B cell (primary cell): Measurements from ENCODE around the gene HSPB8. TPM values are rescaled to one million over a fixed set of nuclear protein-coding genes. Genes with fewer than 3 reads are reported as not detected.

Experiments
- ATAC-seq: fragments of 200-7000 bp; cut with Tn5 transposase; one replicate; pipeline ENCODE4 v1.10.0; 2021; ENCODE audit warnings: low read depth, mild to moderate bottlenecking, moderate number of reproducible peaks, moderate library complexity
- CTCF ChIA-PET: fragments of 350-600 bp; sonication (Branson Sonifier 250); formaldehyde crosslinking; loops from one replicate; lab custom pipeline; 2021; ENCODE audit warnings: antibody characterized with exemption, inconsistent platforms; lab: Charles Lee
- POLR2A ChIA-PET: fragments of 350-600 bp; sonication (Branson Sonifier 250); formaldehyde crosslinking; loops from one replicate; lab custom pipeline; 2021; ENCODE audit warnings: antibody characterized with exemption; lab: Charles Lee
- DNase-seq: peaks from one replicate; pipeline ENCODE4 v3.0.0; 2013
- H2AFZ ChIP-seq: 2 replicates; pipeline ENCODE4 v1.6.1; 2012; ENCODE audit warnings: mild to moderate bottlenecking, low read depth, low read length; ENCODE audit not compliant: insufficient read depth, poor library complexity, severe bottlenecking
- H3K27ac ChIP-seq, 2 donors: 1 replicate in 1 of 2; 2 replicates in 1 of 2; pipeline ENCODE4 v1.5.1; 2012 to 2013; ENCODE audit warnings: low read length in 2 of 2, mild to moderate bottlenecking in 2 of 2, moderate library complexity in 1 of 2
- H3K27me3 ChIP-seq, 4 experiments: fragments of 200-600 bp in 1 of 4; sonication (generic) in 1 of 4; replicated peaks in 1 of 4; 1 replicate in 2 of 4; 2 replicates in 2 of 4; pipeline versions ENCODE4 v1.6.1 to v1.7.0; 2013 to 2016; ENCODE audit warnings: low read length in 3 of 4, mild to moderate bottlenecking in 2 of 4, mixed read lengths in 1 of 4, moderate library complexity in 1 of 4; ENCODE audit not compliant: insufficient read depth in 4 of 4, control insufficient read depth in 3 of 4; ENCODE audit errors: control extremely low read depth in 1 of 4
- H3K36me3 ChIP-seq, 2 experiments: replicated peaks in 1 of 2; 1 replicate in 1 of 2; 2 replicates in 1 of 2; pipeline versions ENCODE4 v1.6.1 to v1.7.1; 2013; ENCODE audit warnings: low read length in 1 of 2; ENCODE audit not compliant: insufficient read depth in 2 of 2, control insufficient read depth in 1 of 2; ENCODE audit errors: control extremely low read depth in 1 of 2, extremely low read depth in 1 of 2
- H3K4me1 ChIP-seq, 2 donors: fragments of 200-600 bp in 1 of 2; sonication (generic) in 1 of 2; 1 replicate in 1 of 2; 2 replicates in 1 of 2; pipeline versions ENCODE4 v1.5.1 to v1.6.1; 2013 to 2017; ENCODE audit warnings: low read length in 2 of 2; ENCODE audit not compliant: control insufficient read depth in 2 of 2, insufficient read depth in 2 of 2
- H3K4me2 ChIP-seq: replicated peaks from 2 replicates; pipeline ENCODE3; 2012; ENCODE audit warnings: mild to moderate bottlenecking, low read depth, low read length; ENCODE audit not compliant: poor library complexity, severe bottlenecking
- H3K4me3 ChIP-seq, 5 experiments: fragments of 200-600 bp in 1 of 5; sonication (generic) in 1 of 5; 1 replicate in 3 of 5; 2 replicates in 2 of 5; pipeline versions ENCODE4 v1.5.1 to v1.7.0; 2011 to 2016; ENCODE audit warnings: low read length in 4 of 5, mild to moderate bottlenecking in 4 of 5, low read depth in 2 of 5, control low read depth in 1 of 5, moderate library complexity in 1 of 5; ENCODE audit not compliant: insufficient read depth in 1 of 5; ENCODE audit errors: control extremely low read depth in 1 of 5, extremely low read depth in 1 of 5
- H3K79me2 ChIP-seq: fragments of 200-600 bp; sonication (generic); one replicate; pipeline ENCODE4 v1.6.0; 2016; ENCODE audit warnings: low read length; ENCODE audit not compliant: control insufficient read depth, insufficient read depth
- H3K9ac ChIP-seq: fragments of 200-600 bp; sonication (generic); 2 replicates; pipeline ENCODE4 v1.6.1; 2017; ENCODE audit warnings: mild to moderate bottlenecking, low read length, moderate library complexity
- H3K9me3 ChIP-seq, 3 donors: one replicate each; pipeline versions ENCODE4 v1.6.1 to v1.7.1; 2013; ENCODE audit warnings: low read length in 2 of 3; ENCODE audit not compliant: control insufficient read depth in 2 of 3, insufficient read depth in 1 of 3; ENCODE audit errors: control extremely low read depth in 1 of 3
- H4K20me1 ChIP-seq: 2 replicates; pipeline ENCODE4 v1.6.0; 2012; ENCODE audit warnings: mild to moderate bottlenecking, low read length; ENCODE audit not compliant: insufficient read depth, control insufficient read depth, poor library complexity, severe bottlenecking
- H3K27ac Mint-ChIP-seq: one replicate; pipeline ENCODE4 v1.8.0; 2021; ENCODE audit warnings: mixed read lengths
- H3K27me3 Mint-ChIP-seq: one replicate; pipeline ENCODE4 v1.8.0; 2021; ENCODE audit warnings: mixed read lengths
- H3K4me1 Mint-ChIP-seq: one replicate; pipeline ENCODE4 v1.8.0; 2021; ENCODE audit warnings: mixed read lengths
- H3K4me3 Mint-ChIP-seq: one replicate; pipeline ENCODE4 v1.8.0; 2021; ENCODE audit warnings: mixed read lengths
- H3K9me3 Mint-ChIP-seq: one replicate; pipeline ENCODE4 v1.8.0; 2022; ENCODE audit warnings: mixed read lengths; ENCODE audit not compliant: insufficient read depth
- EZH2 ChIP-seq: IDR thresholded peaks from 2 replicates; pipeline ENCODE4 v1.6.1; 2012; ENCODE audit warnings: borderline replicate concordance, low read depth, mild to moderate bottlenecking, moderate library complexity, low read length; ENCODE audit not compliant: insufficient read depth, poor library complexity, severe bottlenecking
- WGBS: methylation state at CpG from one replicate; pipeline ENCODE4 v1.1.5; 2013; ENCODE audit warnings: missing lambda C conversion rate; ENCODE audit not compliant: insufficient coverage; 5-methylcytosine and 5-hydroxymethylcytosine counted together
- intact Hi-C: fragments of 100-400 bp; cut with micrococcal nuclease; formaldehyde crosslinking; loops from one replicate; pipeline ENCODE4 v1.10.0; 2022
- polyA plus RNA-seq: library from polyadenylated mRNA; depleted of rRNA; stranded (reverse); fragments of >200 nt; gene quantifications from 2 replicates; pipeline ENCODE4 v1.2.3, GENCODE V29; 2012
- total RNA-seq, 2 donors: library from RNA; stranded (reverse); fragments of 120-200 nt in 1 of 2; gene quantifications; 1 replicate in 1 of 2; 2 replicates in 1 of 2; pipeline versions ENCODE4 v1.2.3 to v1.2.4, GENCODE V29; 2013 to 2022
- TF ChIP-seq, protein P1 (sequence below): fragments of 200-600 bp; IDR thresholded peaks from one replicate; pipeline ENCODE4 v1.8.0; 2022; ENCODE audit warnings: antibody characterized with exemption, mild to moderate bottlenecking

Gene HSPB8
- total and polyA plus RNA-seq, 2 donors (not counting 1 experiment from before 2014, with no cell fraction given): not detected

DNA sequence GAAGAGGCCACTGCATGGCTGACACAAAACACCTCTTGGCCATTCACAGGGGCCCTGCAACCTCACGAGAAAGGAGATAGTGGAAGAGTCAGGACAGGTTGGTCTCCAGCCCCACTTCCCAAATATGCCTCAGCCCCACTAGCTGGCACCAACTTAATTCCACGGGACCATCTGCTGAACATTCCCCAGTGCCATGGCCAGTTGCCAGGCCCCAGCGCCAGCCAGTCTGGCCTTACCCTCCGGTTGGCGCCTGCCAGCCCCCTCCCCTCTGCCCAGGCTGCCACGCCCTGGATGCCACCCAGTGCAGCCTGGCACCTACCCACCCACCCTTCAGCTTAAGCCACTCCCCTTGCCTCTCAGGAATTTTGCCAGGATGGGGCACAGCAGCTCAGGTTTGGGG is 21.2 kb upstream of the HSPB8 start:
- Histone ChIP-seq H3K4me3 (no peak overlapping the region), H3K4me2 (no peak overlapping the region), H3K36me3 (no peaks in the 10 kb centered on the region), H3K9me3 (peaks cover 0 to 32% (median 0%) of the 10 kb centered on the region in 3 donors), H3K79me2 (no peaks in the 10 kb centered on the region), H3K9ac (no peak overlapping the region), H2AFZ (no peak overlapping the region), H3K27ac (no peak overlapping the region), H3K4me1 (no peaks in the 10 kb centered on the region), H4K20me1 (no peaks in the 10 kb centered on the region), H3K27me3 (peaks cover 0 to 4% (median 0%) of the 10 kb centered on the region in 4 experiments)
- Mint-ChIP-seq H3K9me3 (no peaks in the 10 kb centered on the region), H3K4me3 (no peak overlapping the region), H3K4me1 (no peaks in the 10 kb centered on the region), H3K27me3 (peaks cover 15% of the 10 kb centered on the region), H3K27ac (no peak overlapping the region)
- no peak for DNase-seq
- intact Hi-C loops: no loop called here
- ChIA-PET CTCF (no interaction called here), POLR2A (no interaction called here)
- WGBS: 92% methylated on average over 4 of the region's 6 CpGs
- TF ChIP-seq EZH2: no peak
- TF ChIP-seq, protein P1, sequence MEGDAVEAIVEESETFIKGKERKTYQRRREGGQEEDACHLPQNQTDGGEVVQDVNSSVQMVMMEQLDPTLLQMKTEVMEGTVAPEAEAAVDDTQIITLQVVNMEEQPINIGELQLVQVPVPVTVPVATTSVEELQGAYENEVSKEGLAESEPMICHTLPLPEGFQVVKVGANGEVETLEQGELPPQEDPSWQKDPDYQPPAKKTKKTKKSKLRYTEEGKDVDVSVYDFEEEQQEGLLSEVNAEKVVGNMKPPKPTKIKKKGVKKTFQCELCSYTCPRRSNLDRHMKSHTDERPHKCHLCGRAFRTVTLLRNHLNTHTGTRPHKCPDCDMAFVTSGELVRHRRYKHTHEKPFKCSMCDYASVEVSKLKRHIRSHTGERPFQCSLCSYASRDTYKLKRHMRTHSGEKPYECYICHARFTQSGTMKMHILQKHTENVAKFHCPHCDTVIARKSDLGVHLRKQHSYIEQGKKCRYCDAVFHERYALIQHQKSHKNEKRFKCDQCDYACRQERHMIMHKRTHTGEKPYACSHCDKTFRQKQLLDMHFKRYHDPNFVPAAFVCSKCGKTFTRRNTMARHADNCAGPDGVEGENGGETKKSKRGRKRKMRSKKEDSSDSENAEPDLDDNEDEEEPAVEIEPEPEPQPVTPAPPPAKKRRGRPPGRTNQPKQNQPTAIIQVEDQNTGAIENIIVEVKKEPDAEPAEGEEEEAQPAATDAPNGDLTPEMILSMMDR: no peak
- no peak for ATAC-seq

DNA sequence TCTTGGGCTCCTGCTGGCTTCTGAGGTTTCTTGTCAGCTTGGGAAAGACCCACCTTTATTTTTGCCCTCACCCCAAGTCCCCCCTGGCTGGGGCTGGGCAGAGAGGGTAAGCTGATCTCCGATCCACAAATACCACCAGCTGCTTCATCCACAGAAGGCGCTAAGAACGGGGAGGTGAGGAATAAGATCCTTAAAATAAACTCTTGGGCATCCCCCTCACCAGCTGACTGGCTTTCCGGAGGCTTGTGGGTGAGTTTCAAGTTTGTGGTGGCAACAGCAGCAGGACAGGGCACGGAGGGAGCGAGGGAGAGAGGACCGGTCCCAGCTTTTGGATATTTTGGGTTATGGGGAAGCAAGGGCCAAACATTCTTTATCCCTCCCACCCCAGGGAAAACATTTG is 20.8 kb upstream of the HSPB8 start:
- H3K36me3 ChIP-seq: no peaks in the 10 kb centered on the region
- no peak for TF ChIP-seq EZH2
- TF ChIP-seq, protein P1: no peak
- no peak for DNase-seq
- no peak overlapping the region for H2AFZ ChIP-seq
- H4K20me1 ChIP-seq: no peaks in the 10 kb centered on the region
- ChIA-PET POLR2A (no interaction called here), CTCF (no interaction called here)
- no peak for ATAC-seq
- no peak overlapping the region for H3K27ac ChIP-seq
- H3K27me3 ChIP-seq: peaks cover 0 to 4% (median 0%) of the 10 kb centered on the region in 4 experiments
- Mint-ChIP-seq H3K4me3 (no peak overlapping the region), H3K4me1 (no peaks in the 10 kb centered on the region), H3K27ac (no peak overlapping the region), H3K9me3 (no peaks in the 10 kb centered on the region), H3K27me3 (peaks cover 13% of the 10 kb centered on the region)
- no peak overlapping the region for H3K4me3 ChIP-seq
- no peaks in the 10 kb centered on the region for H3K4me1 ChIP-seq
- no peaks in the 10 kb centered on the region for H3K79me2 ChIP-seq
- H3K9me3 ChIP-seq: peaks cover 0 to 32% (median 0%) of the 10 kb centered on the region in 3 donors
- intact Hi-C loops: no loop called here
- H3K4me2 ChIP-seq: no peak overlapping the region
- H3K9ac ChIP-seq: no peak overlapping the region
- WGBS: no CpG with 5 or more reads among the region's 7 CpGs
